Subcutaneous adipose tissue (tissue), 4 donors: Measurements from ENCODE around the gene UGGT2. TPM values are rescaled to one million over a fixed set of nuclear protein-coding genes. Genes with fewer than 3 reads are reported as not detected.

ENCODE experiments used
- total RNA-seq, 4 donors: library from RNA; depleted of rRNA; stranded (reverse); fragments of >200 nt; gene quantifications; one replicate each; pipeline ENCODE4 v1.1.0, GENCODE V29; 2016
- TF ChIP-seq, protein P1 (sequence below): fragments of 450-650 bp; IDR thresholded peaks from one replicate; pipeline ENCODE4 v1.5.1; 2016; ENCODE audit warnings: low read depth, mild to moderate bottlenecking, control low read depth, antibody characterized with exemption, moderate library complexity

UGGT2 gene
- total RNA-seq, 4 donors from 2014 or later = 59.7 to 90.8 (median 70.4) TPM

DNA sequence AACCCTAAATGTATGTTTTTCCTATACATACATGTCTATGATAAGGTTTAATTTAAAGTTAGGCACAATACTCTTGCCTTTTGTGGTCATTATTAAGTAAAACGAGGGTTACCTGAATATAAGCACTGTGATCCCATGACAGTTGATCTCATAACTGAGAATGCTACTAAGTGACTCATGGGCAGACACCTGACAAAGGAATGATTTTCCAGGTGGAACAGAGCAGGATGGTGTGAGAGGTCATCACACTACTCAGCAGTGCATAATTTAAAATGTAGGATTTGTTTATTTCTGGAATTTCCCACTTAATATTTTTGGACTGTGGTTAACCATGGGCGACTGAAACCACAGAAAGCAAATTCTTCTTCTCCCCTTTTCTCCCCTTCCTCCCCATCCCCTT, 178.9 kb downstream of the UGGT2 start:
- TF ChIP-seq, protein P1, sequence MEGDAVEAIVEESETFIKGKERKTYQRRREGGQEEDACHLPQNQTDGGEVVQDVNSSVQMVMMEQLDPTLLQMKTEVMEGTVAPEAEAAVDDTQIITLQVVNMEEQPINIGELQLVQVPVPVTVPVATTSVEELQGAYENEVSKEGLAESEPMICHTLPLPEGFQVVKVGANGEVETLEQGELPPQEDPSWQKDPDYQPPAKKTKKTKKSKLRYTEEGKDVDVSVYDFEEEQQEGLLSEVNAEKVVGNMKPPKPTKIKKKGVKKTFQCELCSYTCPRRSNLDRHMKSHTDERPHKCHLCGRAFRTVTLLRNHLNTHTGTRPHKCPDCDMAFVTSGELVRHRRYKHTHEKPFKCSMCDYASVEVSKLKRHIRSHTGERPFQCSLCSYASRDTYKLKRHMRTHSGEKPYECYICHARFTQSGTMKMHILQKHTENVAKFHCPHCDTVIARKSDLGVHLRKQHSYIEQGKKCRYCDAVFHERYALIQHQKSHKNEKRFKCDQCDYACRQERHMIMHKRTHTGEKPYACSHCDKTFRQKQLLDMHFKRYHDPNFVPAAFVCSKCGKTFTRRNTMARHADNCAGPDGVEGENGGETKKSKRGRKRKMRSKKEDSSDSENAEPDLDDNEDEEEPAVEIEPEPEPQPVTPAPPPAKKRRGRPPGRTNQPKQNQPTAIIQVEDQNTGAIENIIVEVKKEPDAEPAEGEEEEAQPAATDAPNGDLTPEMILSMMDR = no peak

DNA sequence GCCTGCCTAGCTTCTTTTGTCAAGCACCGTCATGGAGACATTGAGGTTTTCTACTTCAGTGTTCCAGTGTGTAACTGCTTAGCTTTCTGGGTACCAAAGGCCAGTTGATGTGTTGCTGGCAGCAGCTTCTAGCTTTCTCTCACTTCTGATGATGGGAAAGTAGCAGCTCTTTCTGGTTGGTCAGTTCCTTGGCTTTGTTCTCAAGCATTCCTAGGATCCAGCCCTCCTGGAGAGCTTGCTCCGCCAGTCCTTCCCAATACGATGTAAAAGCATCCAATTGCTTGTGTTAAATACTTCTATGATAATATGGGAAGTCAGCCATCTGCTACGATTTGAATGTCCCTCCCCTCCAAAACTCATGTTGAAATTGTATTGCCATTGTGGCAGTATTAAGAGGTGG, 182.8 kb downstream of the UGGT2 start:
- TF ChIP-seq, protein P1 = no peak

DNA sequence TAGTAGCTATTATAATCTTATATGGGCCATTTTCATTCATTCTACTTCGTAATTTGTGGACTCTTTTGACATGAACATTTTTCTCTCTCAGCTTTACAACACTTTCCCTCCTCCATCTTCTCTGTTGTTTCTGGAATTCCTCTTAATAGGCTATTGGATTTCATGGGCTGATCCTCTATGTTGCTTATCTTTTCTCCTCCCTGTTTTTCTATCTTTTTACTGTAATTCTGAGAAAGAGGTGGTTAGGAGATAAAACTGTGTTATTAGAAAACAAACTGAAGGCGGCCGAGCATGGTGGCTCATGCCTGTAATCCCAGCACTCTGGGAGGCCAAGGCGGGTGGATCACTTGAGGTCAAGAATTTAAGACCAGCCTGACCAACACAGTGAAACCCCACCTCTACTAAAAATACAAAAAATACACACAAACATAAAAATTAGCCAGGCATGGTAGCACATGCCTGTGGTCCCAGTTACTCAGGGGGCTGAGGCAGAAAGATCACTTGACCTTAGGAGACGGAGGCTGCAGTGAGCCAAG, 188.1 kb downstream of the UGGT2 start:
- TF ChIP-seq, protein P1 = no peak

DNA sequence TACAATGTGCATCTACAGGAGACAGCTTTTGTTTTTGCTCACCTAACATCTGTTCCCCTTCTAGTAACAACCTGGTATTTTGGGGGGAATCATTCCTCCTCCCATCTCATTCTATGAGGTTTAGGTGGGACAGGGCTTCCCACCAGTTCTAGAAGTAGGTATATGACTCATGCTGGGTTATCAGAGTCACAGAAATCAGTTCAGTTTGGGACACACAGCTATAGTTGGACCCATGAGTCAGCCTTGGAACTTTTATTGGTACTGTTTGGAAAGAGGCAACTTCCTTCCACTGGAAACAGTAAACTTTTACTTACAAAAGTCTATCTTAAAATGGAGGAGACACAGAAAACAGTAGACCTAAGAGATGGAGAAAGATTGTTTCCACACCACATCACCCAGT, 190.8 kb downstream of the UGGT2 start:
- TF ChIP-seq, protein P1 = no peak

DNA sequence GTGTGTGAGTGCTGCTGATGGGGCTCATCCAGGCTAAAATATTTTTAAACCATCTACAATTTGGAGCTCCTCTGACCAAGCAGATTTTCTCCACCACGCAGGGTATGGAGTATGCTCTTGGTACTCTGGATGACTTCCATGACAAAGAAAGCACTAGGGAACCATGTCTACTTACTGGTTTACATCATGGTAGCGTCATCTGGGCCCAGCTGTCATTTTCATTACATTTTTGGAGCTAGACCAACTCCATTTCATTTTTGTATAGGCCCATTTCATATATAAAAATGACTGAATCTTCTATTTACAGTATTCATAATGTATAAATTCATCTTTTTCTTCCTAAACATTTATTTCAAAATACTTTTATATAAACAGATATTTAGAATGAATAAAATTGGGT, 191.9 kb downstream of the UGGT2 start:
- TF ChIP-seq, protein P1 = no peak

DNA sequence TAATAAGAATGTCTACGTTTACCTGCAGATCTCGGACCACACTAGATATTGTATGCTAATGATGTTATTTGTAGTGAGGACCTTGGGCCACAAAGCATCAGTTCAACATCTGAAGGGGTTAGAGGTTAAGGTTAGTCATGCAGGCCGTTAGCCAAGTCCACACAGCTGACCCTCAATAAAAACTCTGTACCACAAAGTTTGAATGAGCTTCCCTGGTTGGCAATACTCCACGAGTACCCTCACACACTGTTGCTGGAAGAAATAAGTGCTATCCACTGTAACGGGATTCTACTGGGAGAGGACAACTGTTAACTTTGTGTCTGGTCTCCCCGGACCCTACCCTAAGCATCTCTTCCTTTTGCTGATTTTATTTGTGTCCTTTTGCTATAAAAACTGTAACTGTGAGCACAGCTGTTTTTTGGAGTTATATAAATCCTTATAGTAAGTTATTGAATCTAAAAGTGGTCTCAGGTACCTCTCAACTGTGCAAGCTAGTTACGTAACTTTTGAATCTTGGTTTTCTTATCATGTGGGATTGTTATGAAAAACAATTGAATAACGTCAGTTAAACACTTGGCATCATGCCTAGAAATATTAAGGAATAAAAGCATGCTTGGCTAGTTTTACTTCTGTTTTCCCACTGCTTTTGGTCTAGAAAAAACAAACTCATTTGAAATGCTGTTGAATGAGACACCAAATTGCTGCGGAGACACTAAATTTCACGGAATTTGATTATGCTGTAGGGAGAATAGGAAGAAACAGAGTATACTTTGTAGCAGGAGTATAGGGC, 194.7 kb downstream of the UGGT2 start:
- TF ChIP-seq, protein P1 = no peak

DNA sequence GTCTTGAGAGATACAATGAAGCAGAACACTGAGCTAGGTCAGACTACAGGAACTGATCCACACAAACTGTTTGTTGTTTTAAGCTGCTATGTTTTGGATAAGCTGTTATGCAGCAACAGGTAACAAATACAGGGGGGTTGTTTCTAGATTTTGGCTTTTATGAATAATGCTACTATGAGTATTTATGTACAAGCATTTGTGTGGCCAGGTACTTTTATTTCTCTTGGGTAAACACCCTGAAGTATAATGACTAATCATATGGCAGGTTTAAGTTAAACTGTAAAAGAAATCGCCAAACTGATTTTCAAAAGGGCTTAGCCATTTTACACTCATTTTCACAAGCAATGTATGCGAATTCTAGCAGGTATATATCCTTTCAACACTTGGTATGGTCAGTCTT, 210.3 kb downstream of the UGGT2 start:
- TF ChIP-seq, protein P1 = no peak
